GM21717 (cell line): ENCODE measurements around the gene PWWP2B.
"Not testable (repeated sequence)": the region's sequence is repeated elsewhere in the genome, so short reads cannot be mapped to it uniquely, and the experiment has no call there.

ENCODE experiments used
- ATAC-seq: cut with Tn5 transposase; IDR thresholded peaks from one replicate; pipeline ENCODE4 v1.9.1; 2021; ENCODE audit warnings: mild to moderate bottlenecking, moderate library complexity; ENCODE audit not compliant: unreplicated experiment

PWWP2B gene

GRCh38 chr10:132397036-132397541 lies at the start of gene PWWP2B:
PWWP2B (plus strand) TSS chr10:132397200; CDS start chr10:132397227, 27 bp downstream.
- peak; percentile 50 for ATAC-seq

GRCh38 chr10:132347211-132347930 lies 49.6 kb upstream of the PWWP2B start:
- no peak for ATAC-seq

- no peak for ATAC-seq
These were observed 49.1 kb upstream of the PWWP2B start for GRCh38 chr10:132347931-132348267.

GRCh38 chr10:132349766-132350165 lies 47.2 kb upstream of the PWWP2B start:
- no peak for ATAC-seq

GRCh38 chr10:132350391-132350790 lies 46.6 kb upstream of the PWWP2B start:
- no peak for ATAC-seq

GRCh38 chr10:132350946-132351345 lies 46.1 kb upstream of the PWWP2B start:
- ATAC-seq = no peak

GRCh38 chr10:132351611-132352010 lies 45.4 kb upstream of the PWWP2B start:
- no peak for ATAC-seq

GRCh38 chr10:132352462-132353308 lies 44.3 kb upstream of the PWWP2B start:
- ATAC-seq = not testable (repeated sequence)

- ATAC-seq = no peak
These were observed 43.3 kb upstream of the PWWP2B start for GRCh38 chr10:132353456-132354355.

GRCh38 chr10:132354356-132355094 lies 42.5 kb upstream of the PWWP2B start:
- no peak for ATAC-seq

GRCh38 chr10:132355297-132355696 lies 41.7 kb upstream of the PWWP2B start:
- ATAC-seq = no peak

DNA sequence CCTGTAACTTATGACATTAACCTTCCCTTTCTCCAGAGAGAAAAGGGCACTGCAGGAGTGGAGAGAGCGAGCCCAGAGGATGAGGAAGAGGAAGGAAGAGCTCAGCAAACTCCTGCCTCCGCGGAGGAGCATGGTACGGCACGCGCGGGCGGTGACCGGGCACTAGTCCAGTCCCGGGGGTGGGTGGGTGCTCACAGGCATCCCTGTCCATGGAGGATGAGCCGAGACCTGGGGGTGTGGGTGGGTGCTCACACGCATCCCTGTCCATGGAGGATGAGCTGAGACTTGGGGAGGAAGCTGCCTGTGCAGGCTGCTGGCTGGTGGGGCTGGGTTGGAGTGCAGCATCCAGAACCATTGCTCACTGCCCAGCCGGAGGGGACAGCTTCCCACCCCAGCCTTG lies 41.2 kb upstream of the PWWP2B start:
- ATAC-seq = no peak

GRCh38 chr10:132356621-132357195 lies 40.3 kb upstream of the PWWP2B start:
- ATAC-seq = no peak

DNA sequence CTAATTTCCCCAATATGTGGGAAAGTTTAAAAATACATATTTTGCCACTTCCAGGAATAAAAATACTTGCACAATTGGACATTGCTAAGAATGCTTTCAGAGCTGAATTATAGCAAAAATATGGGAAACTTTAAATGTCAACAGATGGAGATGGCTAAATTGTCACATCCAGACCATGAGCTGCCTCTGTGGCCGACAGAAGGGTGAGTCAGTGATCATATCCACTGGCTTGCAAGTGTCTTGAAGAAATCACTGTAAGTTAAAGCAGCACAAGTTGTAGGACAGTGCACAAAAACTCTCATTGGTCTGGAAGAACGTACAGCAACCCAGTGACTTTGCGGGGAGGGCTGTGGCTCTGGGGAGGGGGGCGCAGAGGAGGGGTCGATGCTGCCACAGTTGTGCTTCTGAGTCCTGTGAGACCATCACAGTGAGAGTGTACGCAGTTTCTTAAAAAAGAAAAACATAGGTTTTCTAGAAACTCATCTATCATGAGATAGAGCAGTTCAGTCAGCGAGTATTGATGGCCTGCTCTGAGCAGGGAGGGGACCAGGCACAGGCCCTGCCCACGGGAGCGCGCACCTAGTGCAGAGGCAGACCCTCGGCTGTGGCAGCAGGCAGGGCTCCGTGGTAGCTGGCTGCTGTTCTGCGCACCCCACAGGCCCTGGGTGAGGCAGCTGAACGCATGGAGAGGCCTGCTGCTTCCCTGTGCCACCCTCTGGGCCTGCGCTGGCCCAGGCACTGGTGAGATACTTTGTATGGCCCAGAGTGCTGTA lies 39.5 kb upstream of the PWWP2B start:
- no peak for ATAC-seq

DNA sequence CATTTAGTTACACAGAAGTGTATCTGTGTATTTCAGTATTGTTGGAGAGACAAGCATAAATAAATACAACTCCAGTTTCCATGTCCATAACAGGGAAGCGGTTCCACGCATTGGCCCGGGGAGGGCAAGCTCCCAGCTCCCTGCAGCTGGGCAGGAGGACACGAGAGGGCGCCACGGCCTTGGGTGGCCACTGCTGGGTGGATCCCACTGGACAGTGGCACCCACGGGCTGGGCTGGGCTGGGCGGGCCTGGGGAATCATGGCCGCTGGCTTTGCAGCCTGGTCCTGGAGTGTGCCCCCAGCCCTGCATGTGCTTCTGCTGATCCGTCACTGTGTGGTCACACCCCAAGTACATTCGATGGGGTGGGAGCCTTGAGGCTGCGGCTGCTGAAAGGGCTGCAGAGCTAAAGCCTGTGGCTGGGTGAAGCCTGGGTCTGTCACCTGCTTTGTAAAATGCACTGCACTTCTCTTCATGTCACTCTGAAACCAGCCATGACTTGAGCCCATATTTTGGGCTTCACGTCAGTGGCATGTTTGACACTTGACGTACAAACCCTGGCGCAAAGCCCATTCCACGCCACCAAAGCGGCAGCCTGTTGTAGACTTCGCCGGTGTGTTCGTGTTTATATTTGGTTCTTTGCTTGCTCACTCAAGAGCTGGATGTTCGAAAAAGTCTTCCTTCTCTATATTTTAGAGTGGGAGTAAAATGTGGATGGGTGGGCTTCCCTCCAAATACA lies 37.5 kb upstream of the PWWP2B start:
- ATAC-seq = no peak

- ATAC-seq = no peak
These were observed 36.1 kb upstream of the PWWP2B start for GRCh38 chr10:132360766-132361447.

GRCh38 chr10:132361581-132362101 lies 35.4 kb upstream of the PWWP2B start:
- ATAC-seq = no peak

DNA sequence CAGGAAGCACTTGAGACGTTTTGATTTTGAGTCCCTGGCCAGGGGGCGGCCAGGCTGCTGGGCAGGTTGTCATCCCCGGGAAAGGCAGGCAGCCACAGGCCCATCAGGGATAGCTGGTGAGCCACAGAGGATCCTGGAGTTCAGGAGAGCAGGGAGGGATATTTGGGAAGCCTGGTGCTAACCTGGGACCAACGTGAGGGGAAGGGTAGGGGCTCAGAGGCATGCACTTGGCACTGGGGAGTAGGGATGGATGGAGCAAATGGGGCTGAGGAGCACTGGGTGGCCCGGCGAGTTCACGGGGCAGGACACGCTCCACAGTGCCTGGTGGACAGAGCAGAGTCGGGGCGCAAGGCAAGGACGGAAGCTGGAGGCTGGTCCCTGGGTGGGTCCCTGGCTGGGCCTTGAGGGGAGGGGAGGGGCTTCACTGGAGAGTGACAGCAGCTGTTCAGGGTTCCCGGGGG lies 34.8 kb upstream of the PWWP2B start:
- no peak for ATAC-seq
